SU-DHL-6 (cell line): Measurements from ENCODE around the gene C20orf204.

Experiments
- H2AFZ ChIP-seq: fragments of 200-600 bp; sonication (generic); 2 replicates; pipeline ENCODE4 v1.6.1; 2014; ENCODE audit warnings: low read depth, mild to moderate bottlenecking, moderate library complexity, mixed read lengths, antibody characterized with exemption, low read length; ENCODE audit not compliant: severe bottlenecking
- H3F3A ChIP-seq: fragments of 200-600 bp; shearing (Covaris generic); 2 replicates; pipeline ENCODE4 v1.6.0; 2016; ENCODE audit warnings: antibody characterized with exemption, mild to moderate bottlenecking; ENCODE audit not compliant: insufficient read depth
- H3K27ac ChIP-seq: fragments of 200-600 bp; sonication (generic); 2 replicates; pipeline ENCODE4 v1.5.1; 2016; ENCODE audit warnings: low read depth, mild to moderate bottlenecking, low read length, moderate library complexity, mixed read lengths
- H3K27me3 ChIP-seq: fragments of 200-600 bp; sonication (generic), shearing (Covaris generic); 2 replicates; pipeline ENCODE4 v1.6.0; 2014; ENCODE audit warnings: mild to moderate bottlenecking, low read length
- H3K36me3 ChIP-seq: fragments of 200-600 bp; sonication (generic); 2 replicates; pipeline ENCODE4 v1.6.1; 2014; ENCODE audit warnings: mild to moderate bottlenecking, low read length, mixed read lengths
- H3K4me2 ChIP-seq: fragments of 300-600, 200-600 bp; shearing (Covaris generic), sonication (generic); 2 replicates; pipeline ENCODE4 v1.6.0; 2014; ENCODE audit warnings: low read length, low read depth, mild to moderate bottlenecking; ENCODE audit not compliant: poor library complexity, severe bottlenecking
- H3K4me3 ChIP-seq: fragments of 200-600 bp; sonication (generic); 2 replicates; pipeline ENCODE4 v1.5.1; 2014; ENCODE audit warnings: antibody characterized with exemption, low read length, mild to moderate bottlenecking, mixed read lengths; ENCODE audit not compliant: insufficient read depth, poor library complexity, severe bottlenecking
- H3K79me2 ChIP-seq: fragments of 200-600 bp; sonication (generic); 2 replicates; pipeline ENCODE4 v1.6.1; 2014; ENCODE audit warnings: mild to moderate bottlenecking, low read length, moderate library complexity; ENCODE audit not compliant: insufficient read depth
- H3K9ac ChIP-seq: fragments of 200-600 bp; sonication (generic); 2 replicates; pipeline ENCODE4 v1.7.0; 2014; ENCODE audit warnings: mild to moderate bottlenecking, low read length
- H3K9me2 ChIP-seq: fragments of 200-600 bp; sonication (generic); replicated peaks from 2 replicates; pipeline ENCODE4 v1.6.1; 2014; ENCODE audit warnings: low read length; ENCODE audit not compliant: insufficient read depth
- H3K9me3 ChIP-seq: fragments of 200-600 bp; sonication (generic); 2 replicates; pipeline ENCODE4 v1.6.1; 2014; ENCODE audit warnings: low read length, mixed read lengths; ENCODE audit not compliant: insufficient read depth
- H4K20me1 ChIP-seq: fragments of 200-600 bp; sonication (generic); 2 replicates; pipeline ENCODE4 v1.6.1; 2014; ENCODE audit warnings: low read depth, mild to moderate bottlenecking, antibody characterized with exemption, low read length, moderate library complexity, mixed read lengths
- CTCF ChIP-seq: fragments of 200-600 bp; sonication (generic); IDR thresholded peaks from one replicate; pipeline ENCODE4 v1.5.1; 2017; ENCODE audit warnings: antibody characterized with exemption, mild to moderate bottlenecking, low read length, moderate library complexity; ENCODE audit not compliant: insufficient read depth, poor library complexity, severe bottlenecking
- EZH2phosphoT487 ChIP-seq: fragments of 200-600 bp; sonication (generic), shearing (Covaris generic); conservative IDR thresholded peaks from 2 replicates; pipeline ENCODE4 v1.6.1; 2018; ENCODE audit warnings: mild to moderate bottlenecking, antibody characterized with exemption, low read length, moderate library complexity, mixed read lengths

The C20orf204 gene

DNA sequence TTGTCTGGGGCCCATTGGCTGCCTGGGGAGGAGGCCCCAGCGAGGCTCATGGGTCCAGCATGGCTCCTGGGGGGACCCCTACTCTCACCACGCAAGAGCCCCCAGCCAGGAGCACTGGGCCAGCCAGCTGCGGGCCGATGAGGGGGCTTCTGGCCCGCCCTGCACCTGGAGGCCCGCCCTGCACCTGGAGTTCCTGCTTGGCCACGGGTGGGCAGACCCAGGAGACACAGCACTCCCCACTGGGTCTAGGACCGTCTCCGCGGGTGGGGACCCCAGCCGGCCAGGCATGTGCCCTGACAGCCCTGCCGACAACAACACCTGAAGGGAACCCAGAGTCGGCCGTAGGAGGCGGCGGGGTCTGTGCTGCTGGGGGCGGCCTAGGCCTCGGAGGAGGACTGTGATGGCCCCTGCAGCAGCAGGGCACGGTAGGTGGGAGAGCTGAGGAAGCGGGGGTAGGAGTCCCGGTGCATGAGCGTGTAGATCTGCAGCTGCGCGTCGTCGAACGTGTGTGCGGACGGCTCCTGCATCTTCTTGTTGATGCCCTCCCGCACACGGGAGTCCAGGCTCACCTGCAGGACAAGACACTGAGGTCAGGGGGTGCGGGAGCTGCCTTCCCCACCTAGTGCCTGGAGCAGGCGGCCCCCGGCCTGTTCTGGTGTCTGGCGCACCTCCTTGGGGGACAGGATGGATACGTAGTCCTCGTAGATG lies 37.6 kb downstream of the C20orf204 start:
- Histone ChIP-seq H3K9ac (no peak overlapping the region), H4K20me1 (no peaks in the 10 kb centered on the region)

DNA sequence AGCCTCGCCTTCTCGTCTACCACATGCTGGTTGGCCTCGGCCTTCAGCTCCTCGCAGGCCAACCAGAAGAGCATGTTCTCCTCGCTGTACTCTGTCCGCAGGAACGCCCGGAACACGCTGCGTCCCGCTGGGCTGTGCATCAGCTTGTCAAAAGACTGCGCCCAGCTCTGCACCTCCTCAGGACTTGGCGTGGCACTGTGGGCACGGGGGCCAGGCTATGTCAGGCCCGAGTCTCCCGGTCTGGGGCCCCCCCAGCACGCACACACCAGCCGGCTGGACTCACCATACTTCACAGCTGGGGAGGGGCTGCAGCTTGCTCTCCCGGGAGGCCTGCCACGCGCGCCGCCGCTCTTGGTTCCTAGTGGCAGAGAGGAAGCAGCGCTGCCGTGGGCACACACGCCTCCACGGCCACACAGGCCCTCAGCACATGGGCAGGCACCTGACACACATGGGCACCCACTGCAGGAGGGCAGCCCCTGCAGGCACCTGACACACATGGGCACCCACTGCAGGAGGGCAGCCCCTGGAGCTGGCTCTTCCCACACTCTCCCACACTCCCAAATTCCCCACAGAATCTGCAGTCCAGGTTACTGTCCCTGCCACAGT lies 38.3 kb downstream of the C20orf204 start:
- Histone ChIP-seq H3K9me2 (no peaks in the 10 kb centered on the region), H3F3A (peaks cover 18% of the 10 kb centered on the region), H3K27me3 (no peaks in the 10 kb centered on the region), H3K4me2 (no peak overlapping the region), H3K36me3 (no peaks in the 10 kb centered on the region), H2AFZ (no peak overlapping the region), H3K9ac (no peak overlapping the region), H3K27ac (no peak overlapping the region), H3K79me2 (no peaks in the 10 kb centered on the region), H4K20me1 (no peaks in the 10 kb centered on the region), H3K4me3 (no peak overlapping the region), H3K9me3 (no peaks in the 10 kb centered on the region)
- TF ChIP-seq EZH2phosphoT487, result no peak
- no peak for TF ChIP-seq CTCF

More for the DNA sequence above, 37.6 kb downstream of the C20orf204 start:
- Histone ChIP-seq H3K9me2 (no peaks in the 10 kb centered on the region), H3K9me3 (no peaks in the 10 kb centered on the region), H3F3A (peaks cover 14% of the 10 kb centered on the region), H3K4me3 (no peak overlapping the region), H3K27me3 (no peaks in the 10 kb centered on the region), H2AFZ (no peak overlapping the region), H3K36me3 (no peaks in the 10 kb centered on the region), H3K79me2 (no peaks in the 10 kb centered on the region), H3K27ac (no peak overlapping the region), H3K4me2 (no peak overlapping the region)
- no peak for TF ChIP-seq CTCF
- TF ChIP-seq EZH2phosphoT487, result no peak

DNA sequence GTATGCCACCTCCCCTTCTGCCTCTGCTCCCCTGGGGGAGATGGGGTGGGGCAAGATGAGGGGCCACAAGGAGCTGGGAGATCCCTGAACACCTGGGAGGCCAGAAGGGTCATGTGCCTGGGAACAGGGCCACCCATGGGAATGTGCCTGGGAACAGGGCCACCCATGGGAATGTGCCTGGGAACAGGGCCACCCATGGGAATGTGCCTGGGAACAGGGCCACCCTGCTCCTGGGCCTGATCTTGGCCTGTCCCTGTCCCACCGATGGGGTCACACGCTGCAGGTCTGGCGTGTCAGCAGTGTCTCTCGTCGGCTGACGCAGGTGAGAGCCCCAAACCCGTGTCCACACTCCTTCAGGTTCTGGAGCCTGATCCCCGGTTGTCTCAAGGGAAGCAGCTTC lies 39.0 kb downstream of the C20orf204 start:
- Histone ChIP-seq H4K20me1 (no peaks in the 10 kb centered on the region), H3F3A (peaks cover 21% of the 10 kb centered on the region), H2AFZ (no peak overlapping the region), H3K4me3 (no peak overlapping the region), H3K9me3 (no peaks in the 10 kb centered on the region), H3K36me3 (no peaks in the 10 kb centered on the region), H3K79me2 (no peaks in the 10 kb centered on the region), H3K9ac (no peak overlapping the region), H3K4me2 (no peak overlapping the region), H3K9me2 (no peaks in the 10 kb centered on the region), H3K27me3 (no peaks in the 10 kb centered on the region), H3K27ac (no peak overlapping the region)
- TF ChIP-seq EZH2phosphoT487, result no peak
- no peak for TF ChIP-seq CTCF
